ENCODE data around the gene KCNAB3. TPM values are rescaled to one million over a fixed set of nuclear protein-coding genes. Genes with fewer than 3 reads are reported as not detected.

KCNAB3 gene
- total RNA-seq, 4 donors from 2014 or later, result 1.9 to 7.5 (median 2.4) TPM; not detected in 1

DNA sequence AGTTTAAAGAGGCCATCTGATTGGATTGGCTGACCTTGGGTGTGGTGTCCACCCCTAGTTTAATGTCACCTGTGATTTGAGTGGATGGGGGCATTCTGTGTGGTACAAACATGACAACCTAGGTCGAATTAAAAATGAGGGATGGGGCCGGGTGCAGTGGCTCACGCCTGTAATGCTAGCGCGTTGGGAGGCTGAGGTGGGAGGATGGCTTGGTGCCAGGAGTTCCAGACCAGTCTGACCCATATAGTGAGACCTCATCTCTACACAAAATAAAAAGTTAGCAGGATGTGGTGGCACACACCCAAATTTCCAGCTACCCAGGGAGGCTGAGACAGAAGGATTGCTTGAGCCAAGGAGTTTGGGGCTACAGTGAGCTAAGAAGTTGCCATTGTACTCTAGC lies 16.8 kb upstream of the KCNAB3 start:
- 71% methylated on average over 5 of the region's 5 CpGs for WGBS
- no peaks in the 10 kb centered on the region for H3K9me3 ChIP-seq
- no peaks in the 10 kb centered on the region for H3K4me1 ChIP-seq
- H3K36me3 ChIP-seq, result peaks cover 81% of the 10 kb centered on the region
- no peak for DNase-seq (ENCODE audit: low spot score in 2 of 2)
- no peaks in the 10 kb centered on the region for H3K27me3 ChIP-seq
- no peak overlapping the region for H3K27ac ChIP-seq
- no peak for TF ChIP-seq POLR2A (IDR thresholded peaks at IDR 0.05)
- TF ChIP-seq POLR2AphosphoS5 (IDR thresholded peaks at IDR 0.05), result no peak
- TF ChIP-seq EP300 (IDR thresholded peaks at IDR 0.05), result no peak
- TF ChIP-seq, protein P1, sequence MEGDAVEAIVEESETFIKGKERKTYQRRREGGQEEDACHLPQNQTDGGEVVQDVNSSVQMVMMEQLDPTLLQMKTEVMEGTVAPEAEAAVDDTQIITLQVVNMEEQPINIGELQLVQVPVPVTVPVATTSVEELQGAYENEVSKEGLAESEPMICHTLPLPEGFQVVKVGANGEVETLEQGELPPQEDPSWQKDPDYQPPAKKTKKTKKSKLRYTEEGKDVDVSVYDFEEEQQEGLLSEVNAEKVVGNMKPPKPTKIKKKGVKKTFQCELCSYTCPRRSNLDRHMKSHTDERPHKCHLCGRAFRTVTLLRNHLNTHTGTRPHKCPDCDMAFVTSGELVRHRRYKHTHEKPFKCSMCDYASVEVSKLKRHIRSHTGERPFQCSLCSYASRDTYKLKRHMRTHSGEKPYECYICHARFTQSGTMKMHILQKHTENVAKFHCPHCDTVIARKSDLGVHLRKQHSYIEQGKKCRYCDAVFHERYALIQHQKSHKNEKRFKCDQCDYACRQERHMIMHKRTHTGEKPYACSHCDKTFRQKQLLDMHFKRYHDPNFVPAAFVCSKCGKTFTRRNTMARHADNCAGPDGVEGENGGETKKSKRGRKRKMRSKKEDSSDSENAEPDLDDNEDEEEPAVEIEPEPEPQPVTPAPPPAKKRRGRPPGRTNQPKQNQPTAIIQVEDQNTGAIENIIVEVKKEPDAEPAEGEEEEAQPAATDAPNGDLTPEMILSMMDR (IDR thresholded peaks at IDR 0.05), result no peak
- H3K4me3 ChIP-seq, result no peak overlapping the region

DNA sequence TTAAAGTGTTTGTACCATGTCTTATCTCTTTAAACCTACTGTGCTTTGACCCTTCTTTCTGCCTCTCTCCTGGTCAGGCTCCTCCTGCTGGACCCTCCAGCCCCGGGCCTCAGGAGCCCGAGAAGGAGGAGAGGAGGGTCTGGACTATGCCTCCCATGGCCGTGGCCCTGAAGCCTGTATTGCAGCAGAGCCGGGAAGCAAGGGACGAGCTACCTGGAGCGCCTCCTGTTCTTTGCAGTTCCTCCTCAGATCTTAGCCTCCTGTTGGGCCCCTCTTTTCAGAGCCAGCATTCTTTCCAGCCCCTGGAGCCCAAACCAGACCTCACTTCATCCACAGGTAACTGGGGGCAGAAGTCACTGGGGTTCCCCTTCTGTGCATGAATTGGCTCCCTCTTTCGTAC lies 16.0 kb upstream of the KCNAB3 start:
- H3K36me3 ChIP-seq, result peaks cover 88% of the 10 kb centered on the region

DNA sequence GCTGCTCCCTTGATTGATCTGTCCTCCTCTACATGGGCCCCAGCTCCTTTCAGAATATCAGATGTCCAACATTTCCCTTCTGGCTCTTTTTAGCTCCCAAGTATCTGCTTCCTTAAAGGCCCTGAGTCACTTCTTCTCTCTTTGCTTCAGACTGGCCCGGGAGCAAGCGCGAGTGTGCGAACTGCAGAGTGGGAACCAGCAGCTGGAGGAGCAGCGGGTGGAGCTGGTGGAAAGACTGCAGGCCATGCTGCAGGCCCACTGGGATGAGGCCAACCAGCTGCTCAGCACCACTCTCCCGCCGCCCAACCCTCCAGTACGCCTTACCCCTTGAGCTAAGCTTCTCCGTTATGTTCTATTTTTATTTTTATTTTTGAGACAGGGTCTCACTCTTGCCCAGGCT lies 14.7 kb upstream of the KCNAB3 start:
- WGBS, result 95% methylated on average over 9 of the region's 9 CpGs
- H3K9me3 ChIP-seq, result no peaks in the 10 kb centered on the region
- peaks cover 90% of the 10 kb centered on the region for H3K36me3 ChIP-seq
- no peak for DNase-seq (ENCODE audit: low spot score in 2 of 2)
- no peaks in the 10 kb centered on the region for H3K4me1 ChIP-seq
- no peak overlapping the region for H3K27ac ChIP-seq
- no peak overlapping the region for H3K4me3 ChIP-seq
- TF ChIP-seq EP300 (IDR thresholded peaks at IDR 0.05) (no peak), POLR2AphosphoS5 (IDR thresholded peaks at IDR 0.05) (no peak), POLR2A (IDR thresholded peaks at IDR 0.05) (no peak)
- TF ChIP-seq, protein P1 (IDR thresholded peaks at IDR 0.05), result no peak
- no peaks in the 10 kb centered on the region for H3K27me3 ChIP-seq

More for the DNA sequence above, 16.0 kb upstream of the KCNAB3 start:
- H3K9me3 ChIP-seq, result no peaks in the 10 kb centered on the region
- H3K27me3 ChIP-seq, result no peaks in the 10 kb centered on the region
- DNase-seq (ENCODE audit: low spot score in 2 of 2), result no peak
- H3K4me3 ChIP-seq, result no peak overlapping the region
- no peaks in the 10 kb centered on the region for H3K4me1 ChIP-seq
- 80% methylated on average over 7 of the region's 7 CpGs for WGBS
- TF ChIP-seq EP300 (IDR thresholded peaks at IDR 0.05) (no peak), POLR2AphosphoS5 (IDR thresholded peaks at IDR 0.05) (no peak), POLR2A (IDR thresholded peaks at IDR 0.05) (no peak)
- TF ChIP-seq, protein P1 (IDR thresholded peaks at IDR 0.05), result no peak
- no peak overlapping the region for H3K27ac ChIP-seq

DNA sequence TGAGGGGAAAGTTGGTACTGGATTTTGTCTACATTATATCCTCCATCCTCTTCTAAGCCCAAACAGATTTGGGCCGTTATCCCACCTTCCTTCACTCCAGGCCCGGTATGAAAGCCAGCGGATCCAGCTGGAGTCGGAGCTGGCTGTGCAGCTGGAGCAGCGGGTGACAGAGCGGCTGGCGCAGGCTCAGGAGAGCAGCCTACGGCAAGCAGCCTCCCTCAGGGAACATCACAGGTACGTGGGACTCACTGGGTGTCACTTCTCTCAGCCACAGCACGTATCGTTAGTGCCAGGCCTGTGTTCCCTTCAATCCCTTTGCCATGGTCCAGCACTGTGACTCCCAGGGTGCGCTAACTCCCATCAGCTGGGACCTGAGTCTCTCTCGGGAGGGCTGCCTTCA lies 13.6 kb upstream of the KCNAB3 start:
- H3K4me1 ChIP-seq, result no peaks in the 10 kb centered on the region
- H3K27ac ChIP-seq, result no peak overlapping the region
- TF ChIP-seq EP300 (IDR thresholded peaks at IDR 0.05) (no peak), POLR2A (IDR thresholded peaks at IDR 0.05) (no peak), POLR2AphosphoS5 (IDR thresholded peaks at IDR 0.05) (no peak)
- TF ChIP-seq, protein P1 (IDR thresholded peaks at IDR 0.05), result no peak
- no peak overlapping the region for H3K4me3 ChIP-seq
- H3K36me3 ChIP-seq, result peaks cover 90% of the 10 kb centered on the region
- no peaks in the 10 kb centered on the region for H3K9me3 ChIP-seq
- H3K27me3 ChIP-seq, result no peaks in the 10 kb centered on the region
- no peak for DNase-seq (ENCODE audit: low spot score in 2 of 2)
- WGBS, result 85% methylated on average over 11 of the region's 13 CpGs

DNA sequence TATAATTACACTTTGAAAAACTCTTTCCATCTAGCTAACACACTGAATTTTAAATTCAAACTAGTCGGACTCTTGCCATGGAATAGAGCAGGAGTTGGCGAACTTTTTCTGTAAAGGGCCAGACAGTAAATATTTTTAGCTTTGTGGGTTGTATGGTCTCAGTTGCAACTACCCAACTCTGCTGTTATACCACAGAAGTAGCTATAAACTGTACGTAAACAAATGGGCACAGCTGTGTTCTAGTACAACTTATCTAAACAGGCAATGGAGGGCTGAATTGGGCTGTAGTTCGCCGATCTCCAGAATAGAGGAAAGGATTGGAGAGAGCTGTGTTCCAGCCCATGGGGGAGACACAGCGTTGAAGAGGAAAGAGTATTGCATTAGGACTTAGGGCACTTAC lies 11.1 kb upstream of the KCNAB3 start:
- H3K27me3 ChIP-seq, result no peaks in the 10 kb centered on the region
- H3K4me1 ChIP-seq, result no peaks in the 10 kb centered on the region
- no peak overlapping the region for H3K27ac ChIP-seq
- WGBS, result 92% methylated on average over 6 of the region's 6 CpGs
- H3K4me3 ChIP-seq, result no peak overlapping the region
- no peaks in the 10 kb centered on the region for H3K9me3 ChIP-seq
- DNase-seq (ENCODE audit: low spot score in 2 of 2), result no peak
- TF ChIP-seq POLR2A (IDR thresholded peaks at IDR 0.05) (no peak), EP300 (IDR thresholded peaks at IDR 0.05) (no peak)
- TF ChIP-seq, protein P1 (IDR thresholded peaks at IDR 0.05), result no peak
- H3K36me3 ChIP-seq, result peaks cover 87% of the 10 kb centered on the region

Measured in suprapubic skin (tissue), 4 donors.